HG03521 (cell line): ENCODE results near the gene ZNF804B.

Experiments
- ATAC-seq: cut with Tn5 transposase; IDR thresholded peaks from one replicate; pipeline ENCODE4 v1.9.1; 2021; ENCODE audit warnings: mild to moderate bottlenecking, moderate library complexity; ENCODE audit not compliant: unreplicated experiment

Gene ZNF804B

GRCh38 chr7:89247207-89247606, 487.7 kb downstream of the ZNF804B start:
- ATAC-seq = no peak

GRCh38 chr7:89259085-89259484, 499.6 kb downstream of the ZNF804B start:
- ATAC-seq = no peak

- ATAC-seq = no peak
These were observed 504.6 kb downstream of the ZNF804B start for GRCh38 chr7:89264126-89264525.

- no peak for ATAC-seq
These were observed 506.1 kb downstream of the ZNF804B start for GRCh38 chr7:89265631-89266030.

GRCh38 chr7:89283302-89283701, 523.8 kb downstream of the ZNF804B start:
- ATAC-seq = no peak

GRCh38 chr7:89308535-89308934, 549.0 kb downstream of the ZNF804B start:
- no peak for ATAC-seq

- no peak for ATAC-seq
These were observed 552.4 kb downstream of the ZNF804B start for GRCh38 chr7:89311886-89312285.

GRCh38 chr7:89312551-89312950, 553.1 kb downstream of the ZNF804B start:
- ATAC-seq = no peak

GRCh38 chr7:89316584-89317251, 557.2 kb downstream of the ZNF804B start:
- no peak for ATAC-seq

GRCh38 chr7:89332026-89332425, 572.5 kb downstream of the ZNF804B start:
- ATAC-seq = no peak

- no peak for ATAC-seq
These were observed 575.3 kb downstream of the ZNF804B start for GRCh38 chr7:89334797-89335196.

GRCh38 chr7:89335490-89335889, 576.0 kb downstream of the ZNF804B start:
- ATAC-seq = no peak

GRCh38 chr7:89336121-89336520, 576.6 kb downstream of the ZNF804B start:
- ATAC-seq = no peak

- no peak for ATAC-seq
These were observed 580.2 kb downstream of the ZNF804B start for GRCh38 chr7:89339748-89340147.

GRCh38 chr7:89357121-89357520, 597.6 kb downstream of the ZNF804B start:
- ATAC-seq = no peak

- ATAC-seq = no peak
These were observed 617.7 kb downstream of the ZNF804B start for GRCh38 chr7:89377219-89377618.

- ATAC-seq = no peak
These were observed 625.9 kb downstream of the ZNF804B start for GRCh38 chr7:89385411-89385810.
